GM12878 (cell line): ENCODE results near the gene DRD3. TPM values are rescaled to one million over a fixed set of nuclear protein-coding genes. Genes with fewer than 3 reads are reported as not detected.

Experiments
- ATF3 ChIP-seq: IDR thresholded peaks from 2 replicates; pipeline ENCODE4 v1.6.1; 2011; ENCODE audit warnings: low read depth, mild to moderate bottlenecking, low read length, moderate library complexity, borderline replicate concordance; ENCODE audit errors: extremely low read depth
- BACH1 ChIP-seq: fragments of 450-650 bp; IDR thresholded peaks from 2 replicates; pipeline ENCODE4 v1.6.1; 2017; ENCODE audit warnings: mild to moderate bottlenecking, borderline replicate concordance
- CHD4 ChIP-seq: fragments of 200-600 bp; sonication (generic); IDR thresholded peaks from 2 replicates; pipeline ENCODE4 v1.6.1; 2016; ENCODE audit warnings: mild to moderate bottlenecking
- CREM ChIP-seq: IDR thresholded peaks from 2 replicates; pipeline ENCODE4 v1.6.1; 2014; ENCODE audit warnings: antibody characterized with exemption, low read depth
- CTCF ChIP-seq, 3 experiments: IDR thresholded peaks in 2 of 3; conservative IDR thresholded peaks in 1 of 3; 2 replicates each; pipeline ENCODE4 v1.5.1; 2011; ENCODE audit warnings: low read depth in 3 of 3, low read length in 3 of 3, mild to moderate bottlenecking in 3 of 3, control low read depth in 2 of 3, moderate library complexity in 2 of 3, inconsistent platforms in 1 of 3, mixed read lengths in 1 of 3; ENCODE audit not compliant: control insufficient read depth in 2 of 3, insufficient read depth in 1 of 3; ENCODE audit errors: extremely low read depth in 1 of 3
- FOXM1 ChIP-seq: IDR thresholded peaks from 2 replicates; pipeline ENCODE4 v1.6.1; 2012; ENCODE audit warnings: low read depth, mild to moderate bottlenecking, inconsistent platforms, low read length, moderate library complexity
- HDAC2 ChIP-seq: fragments of 200-600 bp; sonication (generic); IDR thresholded peaks from 2 replicates; pipeline ENCODE4 v1.6.1; 2017
- HDAC6 ChIP-seq: fragments of 200-600 bp; sonication (generic); IDR thresholded peaks from one replicate; pipeline ENCODE4 v1.8.0; 2017; ENCODE audit warnings: antibody characterized with exemption; ENCODE audit not compliant: unreplicated experiment
- IKZF2 ChIP-seq, 2 experiments: fragments of 450-650 bp; IDR thresholded peaks; 2 replicates each; pipeline ENCODE4 v1.6.1; 2017; ENCODE audit warnings: mild to moderate bottlenecking in 2 of 2, moderate library complexity in 2 of 2
- MAX ChIP-seq: IDR thresholded peaks from 2 replicates; pipeline ENCODE4 v1.6.1; 2012; ENCODE audit warnings: low read depth, low read length, improper control_type of control experiment
- NBN ChIP-seq: fragments of 450-650 bp; IDR thresholded peaks from 2 replicates; pipeline ENCODE4 v1.6.1; 2016
- NFYA ChIP-seq: IDR thresholded peaks from 2 replicates; pipeline ENCODE4 v1.6.1; 2011; ENCODE audit warnings: low read depth, mild to moderate bottlenecking, low read length, improper control_type of control experiment, borderline replicate concordance
- NR2F1 ChIP-seq: fragments of 450-650 bp; conservative IDR thresholded peaks from 2 replicates; pipeline ENCODE4 v1.6.1; 2017; ENCODE audit warnings: mild to moderate bottlenecking
- PAX5 ChIP-seq: IDR thresholded peaks from 2 replicates; pipeline ENCODE4 v1.6.1; 2011; ENCODE audit warnings: low read depth, low read length, borderline replicate concordance
- PBX3 ChIP-seq: IDR thresholded peaks from 2 replicates; pipeline ENCODE4 v1.6.1; 2011; ENCODE audit warnings: mild to moderate bottlenecking, low read depth, low read length, moderate library complexity; ENCODE audit not compliant: insufficient replicate concordance
- POLR2AphosphoS2 ChIP-seq: IDR thresholded peaks from 2 replicates; pipeline ENCODE4 v1.6.1; 2011; ENCODE audit warnings: low read depth, mild to moderate bottlenecking, low read length, improper control_type of control experiment, moderate library complexity
- POU2F2 ChIP-seq: IDR thresholded peaks from 3 replicates; pipeline ENCODE4 v1.6.1; 2011; ENCODE audit warnings: low read depth, mild to moderate bottlenecking, low read length, borderline replicate concordance
- RAD21 ChIP-seq: IDR thresholded peaks from 2 replicates; pipeline ENCODE4 v1.6.1; 2011; ENCODE audit warnings: mild to moderate bottlenecking, low read depth, low read length, moderate library complexity; ENCODE audit not compliant: insufficient read depth
- RCOR1 ChIP-seq: conservative IDR thresholded peaks from 2 replicates; pipeline ENCODE4 v1.6.1; 2012; ENCODE audit warnings: low read depth, low read length, improper control_type of control experiment
- RFX5 ChIP-seq: IDR thresholded peaks from 2 replicates; pipeline ENCODE4 v1.6.1; 2011; ENCODE audit warnings: low read depth, low read length, improper control_type of control experiment
- RUNX3 ChIP-seq: IDR thresholded peaks from 2 replicates; pipeline ENCODE4 v1.6.1; 2012; ENCODE audit warnings: low read length, inconsistent platforms
- SMAD5 ChIP-seq: IDR thresholded peaks from 2 replicates; pipeline ENCODE4 v1.6.1; 2016; ENCODE audit warnings: antibody characterized with exemption, low read depth
- SMARCA5 ChIP-seq: fragments of 450-650 bp; IDR thresholded peaks from 2 replicates; pipeline ENCODE4 v1.6.1; 2017; ENCODE audit warnings: mild to moderate bottlenecking
- TBL1XR1 ChIP-seq: IDR thresholded peaks from 2 replicates; pipeline ENCODE4 v1.6.1; 2012; ENCODE audit warnings: low read depth, low read length, improper control_type of control experiment
- TCF3 ChIP-seq: IDR thresholded peaks from 2 replicates; pipeline ENCODE4 v1.6.1; 2012; ENCODE audit warnings: low read depth, mild to moderate bottlenecking, low read length, borderline replicate concordance; ENCODE audit not compliant: insufficient read depth
- YY1 ChIP-seq: IDR thresholded peaks from 2 replicates; pipeline ENCODE4 v1.6.1; 2011; ENCODE audit warnings: low read depth, mild to moderate bottlenecking, low read length
- ZBED1 ChIP-seq: IDR thresholded peaks from 2 replicates; pipeline ENCODE4 v1.6.1; 2016; ENCODE audit warnings: borderline replicate concordance
- ZNF622 ChIP-seq: fragments of 450-650 bp; IDR thresholded peaks from 2 replicates; pipeline ENCODE4 v1.6.1; 2017; ENCODE audit warnings: mild to moderate bottlenecking, inconsistent platforms
- polyA plus RNA-seq, 11 experiments: library from polyadenylated mRNA; depleted of rRNA in 4 of 11; unstranded in 6 of 11; stranded (reverse) in 5 of 11; fragments of >200 nt; fragmentation: Nextera tagmentation in 4 of 11; fragmentation: Illumina TruSeq in 1 of 11; extraction: Ambion mirVana in 4 of 11; extraction: Trizol in 1 of 11; gene quantifications; 1 replicate in 1 of 11; 2 replicates in 10 of 11; pipeline versions ENCODE4 v1.2.1 to v1.2.3, GENCODE V29; 2011 to 2016; ENCODE audit warnings: inconsistent platforms in 2 of 11, missing spikeins in 2 of 11, low read depth in 1 of 11
- total RNA-seq, 4 experiments: library from RNA; depleted of rRNA in 3 of 4; stranded (reverse); fragments of >200 nt in 3 of 4; fragmentation: Illumina TruSeq in 1 of 4; extraction: Trizol in 1 of 4; gene quantifications; 2 replicates each; pipeline versions ENCODE4 v1.2.1 to v1.2.3, GENCODE V29; 2013 to 2021

The DRD3 gene
- total and polyA plus RNA-seq, 10 of the 15 experiments (the other 5 are each of a cell fraction or from before 2014, with no cell fraction given) = not detected

GRCh38 chr3:114213627-114214541, 35.0 kb upstream of the DRD3 start (continued):
- TF ChIP-seq POLR2AphosphoS2 (no peak), RAD21 (no peak), RCOR1 (no peak), CTCF (IDR thresholded peaks at IDR 0.05 in 2 of 3, conservative IDR thresholded peaks at IDR 0.05 in 1 of 3; ENCODE audit: control insufficient read depth in 2 of 3, extremely low read depth in 1 of 3, insufficient read depth in 1 of 3, low read depth in 3 of 3, low read length in 3 of 3) (no peak), RFX5 (no peak), TBL1XR1 (peak; percentile 60; the same call in 1 of the 2 replicates), NBN (peak; percentile 90), FOXM1 (peak; percentile 56), IKZF2 (IDR thresholded peaks at IDR 0.05) (peak; percentile 78 to 82), BACH1 (0 out of 2 replicates have a peak, but pooled peaks have one; percentile 74), POU2F2 (no peak; the same call in 2 of the 3 replicates), MAX (no peak), CHD4 (no peak), ATF3 (no peak), NFYA (no peak), RUNX3 (peak; percentile 44), SMAD5 (no peak), PAX5 (peak; percentile 86), HDAC6 (no peak), CREM (peak; percentile 53), HDAC2 (no peak), ZBED1 (no peak; the same call in 1 of the 2 replicates), YY1 (peak; percentile 45), TCF3 (no peak), PBX3 (no peak), NR2F1 (peak; percentile 37; the same call in 1 of the 2 replicates), ZNF622 (no peak), SMARCA5 (peak; percentile 74; the same call in 1 of the 2 replicates)
